Small intestine (tissue), 7 donors: ENCODE measurements around the gene ZCWPW1. TPM values are rescaled to one million over a fixed set of nuclear protein-coding genes. Genes with fewer than 3 reads are reported as not detected.
A peak's percentile ranks its signal among the peaks of the same experiment; 100 is the strongest.

ENCODE experiments used
- DNase-seq, 2 donors: peaks; one replicate each; pipeline versions ENCODE4 v3.0.0 to v3.0.0-alpha.2; 2013
- FAIRE-seq: peaks from 2 replicates; lab custom pipeline; 2012; peaks lifted over from hg19 to GRCh38; lab: Jason Lieb, UNC
- H3K27ac ChIP-seq, 3 donors: one replicate each; pipeline ENCODE4 v1.5.1; 2013; ENCODE audit warnings: low read length in 2 of 3, mild to moderate bottlenecking in 2 of 3, control low read depth in 1 of 3, inconsistent platforms in 1 of 3, low read depth in 1 of 3, moderate library complexity in 1 of 3
- H3K27me3 ChIP-seq, 3 donors: one replicate each; pipeline ENCODE4 v1.6.1; 2013; ENCODE audit warnings: low read length in 3 of 3, inconsistent platforms in 1 of 3; ENCODE audit not compliant: control insufficient read depth in 3 of 3, insufficient read depth in 3 of 3
- H3K36me3 ChIP-seq, 3 donors: one replicate each; pipeline ENCODE4 v1.6.1; 2013; ENCODE audit warnings: low read length in 3 of 3, inconsistent platforms in 1 of 3, low read depth in 1 of 3, mild to moderate bottlenecking in 1 of 3, moderate library complexity in 1 of 3; ENCODE audit not compliant: control insufficient read depth in 3 of 3, insufficient read depth in 2 of 3
- H3K4me1 ChIP-seq, 3 donors: one replicate each; pipeline ENCODE4 v1.6.1; 2013; ENCODE audit warnings: low read length in 2 of 3, inconsistent platforms in 1 of 3, low read depth in 1 of 3, mild to moderate bottlenecking in 1 of 3, moderate library complexity in 1 of 3; ENCODE audit not compliant: control insufficient read depth in 3 of 3, insufficient read depth in 2 of 3
- H3K4me3 ChIP-seq, 3 donors: one replicate each; pipeline ENCODE4 v1.5.1; 2013; ENCODE audit warnings: low read length in 3 of 3, control low read depth in 1 of 3, inconsistent platforms in 1 of 3, low read depth in 1 of 3, mild to moderate bottlenecking in 1 of 3, moderate library complexity in 1 of 3
- H3K9me3 ChIP-seq, 2 donors: one replicate each; pipeline ENCODE4 v1.6.1; 2013; ENCODE audit warnings: low read depth in 1 of 2, low read length in 1 of 2; ENCODE audit not compliant: control insufficient read depth in 2 of 2, insufficient read depth in 1 of 2
- WGBS, 3 donors: extraction: QIAGEN DNeasy Blood & Tissue Kit; methylation state at CpG; one replicate each; pipeline ENCODE4 v1.1.7; 2013; 5-methylcytosine and 5-hydroxymethylcytosine counted together
- polyA plus RNA-seq, 4 donors: library from polyadenylated mRNA; stranded (reverse) in 3 of 4; unstranded in 1 of 4; fragments of 200-250 nt in 3 of 4; fragments of 120-200 nt in 1 of 4; gene quantifications; one replicate each; pipeline versions ENCODE4 v1.2.1 to v1.2.3, GENCODE V29; 2013
- donor health status: healthy with polysubstance abuse.
- donor health status: control.
- donor health status: control.
- donor health status: Bipolar disorder and iron deficiency.
- donor health status: healthy.

ZCWPW1 gene
- polyA plus RNA-seq, 4 donors: 1.3 to 6.5 (median 4.8) TPM

DNA sequence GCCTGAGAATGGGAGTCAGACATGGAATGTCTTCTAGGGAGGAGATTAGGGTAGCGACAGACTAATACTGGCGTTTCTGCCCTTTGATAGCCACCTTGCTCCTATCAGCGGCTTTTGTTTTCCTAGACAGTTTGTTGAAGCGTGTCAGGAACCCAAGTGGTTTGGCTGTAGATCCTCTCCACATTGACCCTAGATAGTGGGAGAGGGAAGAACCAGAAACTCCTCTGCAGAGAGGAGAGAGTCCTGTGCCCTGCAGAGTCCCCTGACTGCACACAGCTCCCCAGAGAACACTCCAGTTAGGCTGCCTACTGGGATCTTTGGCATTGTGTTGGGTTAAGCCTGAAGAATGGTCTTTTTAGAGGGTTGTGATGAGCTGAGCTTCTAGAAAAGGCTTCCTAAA lies 3.5 kb upstream of the ZCWPW1 start:
- peaks cover 0 to 49% (median 0%) of the 10 kb centered on the region in 3 donors for H3K36me3 ChIP-seq
- DNase-seq: no peak
- H3K27ac ChIP-seq: peak overlapping the region in 2 of 3 donors; percentile 2 to 24
- H3K9me3 ChIP-seq: peaks cover 0 to 5% of the 10 kb centered on the region in 2 donors
- no peak for FAIRE-seq
- peak overlapping the region in 1 of 3 donors; percentile 3 for H3K4me3 ChIP-seq
- peaks cover 2 to 40% (median 5%) of the 10 kb centered on the region in 3 donors for H3K4me1 ChIP-seq
- H3K27me3 ChIP-seq: no peaks in the 10 kb centered on the region
- WGBS, 3 donors: 49 to 71% (median 52%) methylated on average over 4 of the region's 4 CpGs

- Histone ChIP-seq H3K36me3 (peaks cover 0 to 49% (median 0%) of the 10 kb centered on the region in 3 donors), H3K27ac (peak overlapping the region in 1 of 3 donors; percentile 22), H3K4me1 (peaks cover 2 to 40% (median 5%) of the 10 kb centered on the region in 3 donors), H3K27me3 (no peaks in the 10 kb centered on the region), H3K4me3 (peak overlapping the region in 1 of 3 donors; percentile 83), H3K9me3 (peaks cover 0 to 5% of the 10 kb centered on the region in 2 donors)
- WGBS, 3 donors: 89 to 92% (median 91%) methylated on average over 23 of the region's 23 CpGs
- FAIRE-seq: no peak
- DNase-seq: no peak
Measured at GRCh38 chr7:100431286-100431735, 2.8 kb upstream of the ZCWPW1 start.

DNA sequence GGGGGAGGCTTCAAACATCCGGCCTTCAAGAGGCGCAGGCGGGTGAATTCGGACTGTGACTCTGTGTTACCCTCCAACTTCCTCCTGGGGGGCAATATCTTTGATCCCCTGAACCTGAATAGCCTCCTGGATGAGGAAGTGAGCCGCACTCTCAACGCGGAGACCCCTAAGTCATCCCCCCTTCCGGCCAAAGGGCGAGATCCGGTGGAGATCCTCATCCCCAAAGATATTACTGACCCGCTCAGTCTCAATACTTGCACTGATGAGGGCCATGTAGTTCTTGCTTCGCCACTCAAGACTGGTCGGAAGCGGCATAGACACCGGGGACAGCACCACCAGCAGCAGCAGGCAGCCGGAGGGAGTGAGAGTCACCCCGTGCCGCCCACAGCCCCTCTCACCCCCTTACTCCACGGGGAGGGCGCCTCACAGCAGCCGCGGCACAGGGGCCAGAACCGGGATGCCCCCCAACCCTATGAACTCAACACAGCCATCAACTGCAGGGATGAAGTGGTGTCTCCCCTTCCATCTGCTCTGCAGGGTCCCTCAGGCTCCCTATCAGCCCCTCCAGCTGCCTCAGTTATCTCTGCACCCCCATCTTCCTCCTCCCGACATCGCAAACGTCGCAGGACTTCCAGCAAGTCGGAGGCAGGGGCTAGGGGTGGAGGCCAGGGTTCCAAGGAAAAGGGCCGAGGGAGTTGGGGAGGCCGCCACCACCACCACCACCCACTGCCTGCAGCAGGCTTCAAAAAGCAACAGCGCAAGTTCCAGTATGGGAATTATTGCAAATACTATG lies 2.2 kb upstream of the ZCWPW1 start:
- H3K4me3 ChIP-seq: peak overlapping the region; percentile 81 to 88 (median 83)
- FAIRE-seq (no peak), DNase-seq (peak; percentile 34 to 55)
- H3K27ac ChIP-seq: peak overlapping the region; percentile 92 to 100 (median 94)
- 23 to 24% (median 23%) methylated on average over 27 to 31 of the region's 31 CpGs for WGBS, 3 donors
- H3K9me3 ChIP-seq: peaks cover 0 to 5% of the 10 kb centered on the region in 2 donors
- no peaks in the 10 kb centered on the region for H3K27me3 ChIP-seq
- H3K4me1 ChIP-seq: peaks cover 2 to 40% (median 5%) of the 10 kb centered on the region in 3 donors
- peaks cover 0 to 49% (median 0%) of the 10 kb centered on the region in 3 donors for H3K36me3 ChIP-seq

- 0 to 1% (median 0%) methylated on average over 74 to 94 of the region's 95 CpGs for WGBS, 3 donors
- peak; percentile 93 to 97 for DNase-seq
- Histone ChIP-seq H3K27me3 (no peaks in the 10 kb centered on the region), H3K4me3 (peak within 1 kb of the TSS; percentile 81 to 88 (median 83)), H3K9me3 (peaks cover 0 to 5% of the 10 kb centered on the region in 2 donors), H3K4me1 (peaks cover 2 to 34% (median 4%) of the 10 kb centered on the region in 3 donors), H3K27ac (peak within 1 kb of the TSS; percentile 92 to 100 (median 94)), H3K36me3 (peaks cover 0 to 43% (median 0%) of the 10 kb centered on the region in 3 donors)
- no peak for FAIRE-seq
Measured at GRCh38 chr7:100429637-100430492, 1.4 kb upstream of the ZCWPW1 start, which contains the start of gene MEPCE. TSS of gene MEPCE (plus strand) at chr7:100429831. CDS start at chr7:100430019, 188 bp downstream.

DNA sequence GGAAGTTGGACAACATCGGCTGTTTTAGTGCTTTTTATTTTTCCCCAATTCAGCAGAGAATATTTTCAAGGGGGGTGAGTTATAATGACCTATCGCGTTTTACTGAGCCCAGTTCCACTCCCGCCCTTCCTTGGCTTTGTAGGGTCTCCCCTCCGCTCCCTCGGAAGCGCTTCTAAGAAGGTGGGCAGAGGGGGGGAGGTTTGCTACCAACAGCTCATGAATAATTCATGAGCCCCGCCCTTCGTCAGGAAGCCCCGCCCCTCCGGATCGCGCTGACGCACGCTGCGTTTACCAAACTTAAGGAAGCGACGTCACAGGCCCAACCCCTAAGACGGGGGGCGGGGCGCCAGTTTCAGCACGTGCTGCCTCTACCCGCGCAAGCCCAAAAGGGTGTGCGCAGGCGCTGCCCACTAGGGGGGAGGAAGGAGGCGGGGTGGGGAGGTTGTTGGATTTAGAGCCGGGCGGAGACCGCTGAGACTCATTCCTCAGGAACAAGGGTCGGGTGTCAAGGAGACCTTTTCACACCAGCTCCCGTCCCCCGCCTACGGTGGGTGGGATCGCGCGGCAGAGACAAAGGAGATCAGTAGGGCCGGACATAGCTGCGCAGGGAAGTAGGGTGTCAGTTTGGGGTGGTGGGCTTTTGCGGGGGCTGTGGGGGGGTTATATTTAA lies 599 bp upstream of the ZCWPW1 start:
- peak overlapping the region; percentile 81 to 88 (median 83) for H3K4me3 ChIP-seq
- 0 to 1% (median 0%) methylated on average over 36 to 40 of the region's 40 CpGs for WGBS, 3 donors
- no peaks in the 10 kb centered on the region for H3K27me3 ChIP-seq
- DNase-seq (peak; percentile 100), FAIRE-seq (no peak)
- H3K27ac ChIP-seq: peak overlapping the region; percentile 92 to 100 (median 94)
- peaks cover 0 to 30% (median 2%) of the 10 kb centered on the region in 3 donors for H3K4me1 ChIP-seq
- peaks cover 0 to 5% of the 10 kb centered on the region in 2 donors for H3K9me3 ChIP-seq
- H3K36me3 ChIP-seq: peaks cover 0 to 36% (median 0%) of the 10 kb centered on the region in 3 donors

- 52 to 68% (median 58%) methylated on average over 16 of the region's 16 CpGs for WGBS, 3 donors
- peak overlapping the region in 2 of 3 donors; percentile 94 to 100 for H3K27ac ChIP-seq
Measured at GRCh38 chr7:100427762-100428198, 723 bp downstream of the ZCWPW1 start.

DNA sequence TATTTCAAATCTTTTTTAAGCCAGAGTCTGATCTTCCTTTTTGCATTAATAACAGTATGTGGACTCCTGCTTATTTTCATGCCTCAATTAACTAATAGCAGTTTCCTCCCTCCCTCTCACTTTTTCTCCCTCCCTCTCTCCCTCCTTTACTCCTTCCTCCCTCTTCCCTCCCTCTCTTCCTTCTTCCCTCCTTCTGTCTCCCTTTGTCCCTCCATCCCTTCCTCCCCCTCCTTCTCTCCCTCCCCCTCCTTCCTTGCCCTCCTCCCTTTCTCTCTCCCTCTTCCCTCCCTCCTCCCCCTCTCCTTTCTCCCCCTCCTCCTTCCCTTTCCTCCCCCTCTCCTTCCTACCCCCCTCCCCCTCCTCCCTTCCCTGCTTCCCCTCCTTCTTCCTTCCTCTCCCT lies 2.0 kb downstream of the ZCWPW1 start:
- Histone ChIP-seq H3K36me3 (peaks cover 0 to 10% (median 0%) of the 10 kb centered on the region in 3 donors), H3K4me1 (peaks cover 0 to 16% (median 2%) of the 10 kb centered on the region in 3 donors)
- FAIRE-seq: no peak

More at GRCh38 chr7:100427762-100428198, 723 bp downstream of the ZCWPW1 start:
- peaks cover 0 to 29% (median 2%) of the 10 kb centered on the region in 3 donors for H3K4me1 ChIP-seq
- no peaks in the 10 kb centered on the region for H3K27me3 ChIP-seq
- DNase-seq: no peak
- peak overlapping the region in 1 of 3 donors; percentile 83 for H3K4me3 ChIP-seq
- peaks cover 0 to 22% (median 0%) of the 10 kb centered on the region in 3 donors for H3K36me3 ChIP-seq
- FAIRE-seq: no peak
- H3K9me3 ChIP-seq: peaks cover 0 to 5% of the 10 kb centered on the region in 2 donors

More for the DNA sequence above, 2.0 kb downstream of the ZCWPW1 start:
- Histone ChIP-seq H3K9me3 (peaks cover 0 to 5% of the 10 kb centered on the region in 2 donors), H3K27me3 (no peaks in the 10 kb centered on the region), H3K27ac (no peak overlapping the region), H3K4me3 (no peak overlapping the region)
- DNase-seq: no peak
